Amygdala (tissue), 56 donors: ENCODE results near the gene TFEB.

ENCODE experiments used
- DNase-seq, 56 donors: peaks; one replicate each; lab custom pipeline; 2025; lab: John Stamatoyannopoulos, UW

TFEB gene

GRCh38 chr6:41728073-41728936, 7.1 kb downstream of the TFEB start:
- peak in 31 of 56 donors; percentile 13 to 72 (median 42) for DNase-seq

GRCh38 chr6:41727705-41728072, 7.7 kb downstream of the TFEB start:
- no peak for DNase-seq

DNA sequence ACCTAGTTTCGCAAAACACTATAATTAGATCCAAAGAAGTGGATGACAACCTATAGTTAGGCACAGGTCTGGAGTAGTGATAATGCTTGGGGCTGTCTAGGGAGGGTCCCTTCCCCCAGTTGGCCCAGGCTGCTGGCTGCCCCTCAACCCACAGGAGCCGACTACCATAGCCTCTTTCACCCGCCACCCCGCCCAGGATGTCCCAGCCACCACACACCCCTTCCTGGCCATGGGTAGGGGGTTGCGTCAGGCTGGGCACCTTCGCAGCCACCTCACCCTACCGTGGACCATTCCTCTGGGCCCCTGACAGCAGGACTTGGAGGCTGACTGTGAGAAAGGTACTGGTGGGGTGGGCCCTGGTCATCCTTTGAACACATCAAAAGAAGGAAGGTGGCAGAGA, 8.5 kb downstream of the TFEB start:
- no peak for DNase-seq

GRCh38 chr6:41724586-41725501, 10.6 kb downstream of the TFEB start:
- DNase-seq: no peak

DNA sequence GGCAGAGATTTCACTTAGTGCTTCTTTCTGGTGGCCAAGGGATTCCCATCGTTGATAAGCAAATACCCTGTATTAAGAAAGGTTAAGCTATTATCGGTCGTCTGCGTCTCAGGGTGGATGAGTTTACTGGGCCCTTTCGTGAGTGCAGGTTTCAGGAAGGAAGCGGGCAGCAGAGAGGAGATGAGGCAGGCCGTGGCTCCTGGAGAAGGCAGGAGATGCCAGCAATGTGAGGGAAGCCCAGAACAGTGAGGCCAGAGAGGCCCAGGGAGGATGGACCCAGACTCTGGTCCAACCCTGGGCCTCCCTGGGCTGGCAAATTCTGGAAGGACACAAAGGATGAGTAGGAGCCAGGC, 11.2 kb downstream of the TFEB start:
- DNase-seq: no peak

GRCh38 chr6:41723530-41724227, 11.7 kb downstream of the TFEB start:
- peak in 29 of 56 donors; percentile 19 to 72 (median 32) for DNase-seq

DNA sequence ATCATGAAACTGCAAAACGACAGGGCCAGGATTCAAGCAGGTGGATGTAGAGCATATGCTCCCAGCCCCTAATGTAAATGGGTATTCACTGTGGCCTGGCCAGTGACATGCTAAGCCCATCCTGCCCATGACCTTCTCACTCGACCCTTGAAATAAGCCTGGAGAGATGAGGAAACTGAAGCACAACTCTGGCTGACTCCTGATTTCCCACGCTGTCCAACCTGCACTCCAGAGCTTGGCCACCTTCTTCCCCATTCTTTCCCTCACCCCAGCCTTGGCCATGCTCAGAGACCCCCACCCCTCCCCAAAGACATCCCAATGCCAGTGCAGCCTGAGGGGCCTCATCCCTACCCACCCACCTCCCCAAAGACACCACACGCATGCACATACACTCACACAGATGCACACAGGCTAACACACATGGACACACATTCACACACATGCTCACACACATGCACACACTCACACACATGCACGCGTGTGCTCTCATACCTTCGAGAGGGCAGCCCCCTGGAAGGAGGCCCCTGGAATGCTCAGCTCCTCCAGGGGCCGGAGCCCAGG, 12.4 kb downstream of the TFEB start:
- DNase-seq: no peak

- DNase-seq: no peak
Observed at GRCh38 chr6:41721414-41721813, 14.0 kb downstream of the TFEB start.

DNA sequence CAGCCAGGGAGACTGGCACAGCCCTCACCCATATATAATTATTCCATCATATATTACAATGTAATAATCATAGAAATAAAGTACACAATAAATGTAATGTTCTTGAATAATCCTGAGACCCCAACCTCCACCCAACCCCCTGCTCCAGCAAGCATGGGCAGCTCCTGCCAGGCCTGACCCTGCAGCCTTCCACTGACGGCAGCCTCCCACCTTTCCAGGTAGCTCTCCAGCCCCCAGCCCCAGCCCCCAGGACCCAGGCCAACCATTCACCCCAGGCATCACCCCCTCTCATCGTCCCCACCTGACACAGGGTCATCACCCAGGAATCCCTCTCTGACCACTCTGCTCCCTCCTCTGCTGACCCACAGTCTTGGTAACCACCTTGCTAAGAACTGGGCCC, 14.6 kb downstream of the TFEB start:
- no peak for DNase-seq

DNA sequence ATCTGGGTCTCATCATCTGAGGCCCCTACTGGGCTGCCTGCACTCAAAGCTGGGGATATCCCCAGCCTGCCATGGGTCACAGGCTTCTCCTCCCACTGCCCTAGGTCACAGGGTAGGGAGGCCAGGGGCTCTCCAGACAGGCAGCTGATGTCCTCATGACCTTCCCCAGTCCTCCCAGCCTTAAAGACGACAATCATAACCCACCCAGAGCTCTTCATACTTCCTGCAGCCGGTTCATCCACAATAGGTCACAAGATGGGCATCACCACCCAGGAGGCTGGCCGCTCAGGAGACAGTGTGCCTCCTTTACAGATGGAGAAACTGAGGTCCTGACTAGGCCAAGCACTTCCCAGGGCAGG, 15.2 kb downstream of the TFEB start:
- DNase-seq: no peak

GRCh38 chr6:41719436-41720261, 15.8 kb downstream of the TFEB start:
- DNase-seq: no peak

- no peak for DNase-seq
Observed at GRCh38 chr6:41718828-41719227, 16.6 kb downstream of the TFEB start.

DNA sequence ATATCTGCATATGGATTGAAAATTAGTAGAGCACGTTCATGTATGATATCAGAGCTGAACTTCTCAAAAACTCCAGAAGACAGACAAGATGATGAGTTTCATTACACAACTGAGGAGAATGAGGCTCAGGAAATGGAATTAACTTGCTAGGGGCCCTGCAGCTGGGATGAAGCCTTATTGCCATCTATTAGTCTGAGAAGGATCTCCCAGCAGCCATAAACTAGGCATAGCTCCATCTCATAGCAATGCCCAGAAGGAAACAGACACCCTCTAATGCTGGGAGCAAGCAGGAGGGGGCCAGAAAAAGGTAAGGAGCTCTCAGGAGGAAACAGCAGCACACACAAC, 18.0 kb downstream of the TFEB start:
- no peak for DNase-seq

DNA sequence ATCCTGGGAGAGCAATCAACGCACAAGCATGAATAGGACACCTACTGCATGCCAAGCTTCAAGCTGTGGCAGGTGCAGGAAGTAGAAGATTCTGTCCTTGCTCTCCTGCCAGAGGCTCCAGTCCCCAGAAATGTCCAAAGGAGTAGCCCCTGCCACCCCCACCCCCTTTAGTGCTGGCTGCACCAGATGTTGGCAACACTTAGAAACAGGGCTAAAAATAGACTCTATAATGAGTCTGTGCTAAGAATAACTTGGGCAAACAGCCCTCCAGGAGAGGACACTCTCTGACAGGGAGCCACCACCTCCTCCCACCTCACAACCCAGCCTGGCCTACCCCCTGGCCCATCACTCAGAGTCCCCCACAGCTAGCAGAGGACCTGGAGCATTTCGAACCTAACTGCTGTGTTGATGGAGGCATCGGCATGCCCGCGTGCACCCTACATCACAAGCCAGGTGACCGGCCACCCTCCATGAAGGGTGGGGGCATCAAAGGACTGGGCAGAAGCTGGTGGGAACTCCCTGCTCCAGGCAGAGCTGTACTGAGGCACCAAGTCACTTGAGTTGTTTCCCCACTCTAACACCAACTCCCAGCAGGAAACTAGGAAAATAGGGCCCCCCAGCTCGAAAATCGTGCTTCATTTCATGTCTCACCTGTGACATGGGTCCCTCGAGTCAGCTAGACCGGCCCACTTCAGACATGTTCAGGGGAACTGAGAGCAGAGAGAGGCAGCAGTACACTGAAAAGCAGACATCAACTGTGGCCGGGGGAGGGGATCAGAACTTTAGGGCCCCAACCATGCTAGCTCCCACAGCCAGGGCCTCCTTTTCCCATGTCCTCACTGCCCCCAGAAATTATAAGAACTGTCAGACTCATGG, 18.7 kb downstream of the TFEB start:
- no peak for DNase-seq

DNA sequence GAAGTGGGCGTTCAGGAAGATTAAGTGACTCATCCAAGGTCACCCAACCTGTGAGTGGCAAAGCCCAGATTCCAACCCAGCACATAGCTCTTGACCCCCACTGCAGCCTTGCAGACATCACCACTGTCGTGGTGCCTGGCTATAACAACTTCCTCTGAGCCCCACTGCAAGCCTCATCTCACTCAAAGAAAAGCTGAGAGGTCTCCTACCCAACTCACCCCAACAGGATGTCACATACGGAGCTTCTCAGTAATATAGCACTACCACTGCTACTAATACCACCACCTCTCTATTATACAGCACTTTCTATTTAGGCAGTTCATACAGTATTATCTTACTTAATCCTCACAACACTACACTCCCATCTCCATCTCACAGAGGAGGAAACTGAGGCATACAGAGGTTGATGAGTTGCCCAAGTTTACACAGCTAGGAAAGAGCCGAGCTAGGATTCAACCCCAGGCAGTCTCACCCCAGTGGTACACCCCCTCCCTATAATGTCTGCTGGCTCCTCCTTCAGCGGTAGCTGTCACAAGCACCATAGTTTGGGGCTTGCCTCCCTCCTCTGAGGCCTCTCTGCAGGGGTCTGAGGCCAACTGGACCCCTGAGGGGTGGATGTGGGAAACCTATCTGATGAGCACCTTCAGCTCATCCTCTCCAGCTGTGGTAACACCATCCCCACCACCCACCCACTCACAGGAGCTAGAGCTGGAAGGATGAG, 19.5 kb downstream of the TFEB start:
- no peak for DNase-seq

DNA sequence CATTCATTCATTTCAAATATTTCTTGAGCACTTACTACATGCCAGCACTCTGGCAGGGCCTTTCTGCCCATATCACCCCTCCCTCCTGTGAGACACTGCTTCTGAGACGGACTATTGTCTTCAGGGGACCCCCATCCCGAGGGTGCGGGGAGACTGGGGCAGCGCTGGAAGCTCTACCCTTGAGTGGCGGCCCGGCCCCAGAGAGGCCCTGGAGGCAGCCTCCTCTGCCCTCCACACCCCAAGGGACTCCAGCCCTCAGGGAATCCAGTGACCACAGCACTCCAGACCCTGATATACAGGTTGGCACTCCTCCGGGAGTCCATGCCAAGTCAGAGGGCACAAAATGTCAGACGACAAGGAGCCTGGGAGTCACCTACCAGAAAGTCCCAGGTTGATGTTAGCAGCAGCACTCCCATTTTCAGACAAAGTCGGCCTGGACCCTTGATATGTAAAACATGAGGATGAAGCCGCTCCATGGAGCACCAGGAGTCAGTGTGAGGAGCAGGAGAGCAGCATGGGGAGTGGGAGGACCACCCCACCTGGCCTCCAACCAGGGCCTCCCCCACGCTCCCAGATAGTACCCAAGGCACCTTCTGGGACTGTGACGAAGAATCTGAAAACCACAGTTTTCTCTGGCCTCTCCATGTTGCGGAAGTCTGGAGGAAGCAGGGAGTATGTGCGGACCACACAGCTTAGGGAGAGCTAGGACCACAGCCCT, 20.7 kb downstream of the TFEB start:
- no peak for DNase-seq

DNA sequence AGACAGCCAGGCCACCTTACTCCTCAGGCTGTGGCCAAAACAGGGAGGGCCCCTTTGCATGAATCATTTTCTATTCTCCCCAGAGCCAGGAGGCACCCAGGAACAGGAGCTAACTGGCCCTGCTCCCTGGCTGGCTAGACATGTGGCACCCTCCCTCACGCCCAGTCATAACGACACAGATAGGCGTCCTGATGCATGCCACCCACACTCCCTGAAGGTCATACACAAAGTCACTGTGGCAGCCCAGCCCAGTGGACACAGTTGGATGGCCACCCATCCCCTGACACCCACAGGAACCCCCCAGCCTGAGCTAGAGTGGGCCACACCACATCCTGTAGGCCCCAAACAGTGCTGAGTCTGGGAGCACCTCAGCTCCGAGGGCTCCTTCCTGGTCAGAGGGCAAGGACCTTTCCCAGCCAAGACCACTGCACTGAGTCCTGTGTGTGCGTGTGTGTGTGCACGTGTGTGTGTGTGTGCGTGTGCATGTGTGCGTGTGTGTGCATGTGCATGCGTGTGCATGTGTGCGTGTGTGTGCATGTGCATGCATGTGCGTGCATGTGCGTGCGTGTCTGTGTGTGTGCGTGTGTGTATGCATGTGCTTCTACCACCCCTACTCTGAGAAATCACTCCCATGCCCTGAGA, 21.6 kb downstream of the TFEB start:
- DNase-seq: peak in 4 of 56 donors; percentile 28 to 72 (median 54)
